ENCODE results near the gene TMEM131L.

- no peak for TF ChIP-seq EZH2 (IDR thresholded peaks at IDR 0.05; ENCODE audit: low read length)
- no peak for TF ChIP-seq CTCF (optimal IDR thresholded peaks at IDR 0.05 in 1 of 3, IDR thresholded peaks at IDR 0.05 in 1 of 3, conservative IDR thresholded peaks at IDR 0.05 in 1 of 3; ENCODE audit: extremely low read depth in 1 of 3, insufficient read depth in 2 of 3, low read length in 3 of 3)
These were observed 54.7 kb downstream of the TMEM131L start for GRCh38 chr4:153520801-153521329.

Data from keratinocyte (primary cell).